Hepatocyte (in vitro differentiated cells): ENCODE results near the gene NHERF2.

Source experiments
- CTCF ChIP-seq: fragments of 200-600 bp; sonication (generic); IDR thresholded peaks from 2 replicates; pipeline ENCODE4 v1.5.1; 2016; ENCODE audit warnings: antibody characterized with exemption, mild to moderate bottlenecking; ENCODE audit not compliant: poor library complexity
- EZH2 ChIP-seq: fragments of 200-600 bp; sonication (generic); IDR thresholded peaks from 2 replicates; pipeline ENCODE4 v1.6.1; 2016; ENCODE audit warnings: antibody characterized with exemption, mild to moderate bottlenecking, borderline replicate concordance
- EZH2phosphoT487 ChIP-seq: fragments of 200-600 bp; sonication (generic); IDR thresholded peaks from one replicate; pipeline ENCODE4 v1.6.1; 2018; ENCODE audit warnings: antibody characterized with exemption, mild to moderate bottlenecking, low read depth, moderate library complexity; ENCODE audit not compliant: unreplicated experiment, severe bottlenecking

- TF ChIP-seq CTCF: no peak
- TF ChIP-seq EZH2: no peak
- TF ChIP-seq EZH2phosphoT487: no peak
Observed at GRCh38 chr16:2007081-2007836, 19.4 kb upstream of the NHERF2 start.
